Duodenal mucosa (tissue), 2 donors: ENCODE results near the gene EEIG2.

Source experiments
- H3K27ac ChIP-seq: one replicate; pipeline ENCODE4 v1.7.0; 2013; ENCODE audit warnings: low read depth, low read length
- H3K27me3 ChIP-seq, 2 donors: one replicate each; pipeline ENCODE4 v1.7.0; 2013; ENCODE audit warnings: low read length in 2 of 2, control low read depth in 1 of 2; ENCODE audit not compliant: insufficient read depth in 2 of 2, control insufficient read depth in 1 of 2
- H3K36me3 ChIP-seq, 2 donors: one replicate each; pipeline ENCODE4 v1.7.0; 2013; ENCODE audit warnings: low read length in 2 of 2, control low read depth in 1 of 2; ENCODE audit not compliant: insufficient read depth in 2 of 2, control insufficient read depth in 1 of 2
- H3K4me1 ChIP-seq, 2 donors: one replicate each; pipeline ENCODE4 v1.7.0; 2013; ENCODE audit warnings: low read length in 2 of 2, control low read depth in 1 of 2; ENCODE audit not compliant: insufficient read depth in 2 of 2, control insufficient read depth in 1 of 2
- H3K4me3 ChIP-seq, 2 donors: one replicate each; pipeline ENCODE4 v1.7.0; 2013; ENCODE audit warnings: low read length in 2 of 2, low read depth in 1 of 2
- H3K9ac ChIP-seq, 2 donors: one replicate each; pipeline ENCODE4 v1.7.0; 2013; ENCODE audit warnings: low read length in 2 of 2, low read depth in 1 of 2
- H3K9me3 ChIP-seq, 2 donors: one replicate each; pipeline ENCODE4 v1.7.0; 2013; ENCODE audit warnings: low read length in 2 of 2, control low read depth in 1 of 2; ENCODE audit not compliant: control insufficient read depth in 1 of 2

Gene EEIG2

GRCh38 chr1:108561689-108562326 is 1.9 kb downstream of the EEIG2 start:
- Histone ChIP-seq H3K4me1 (peaks cover 23 to 28% of the 10 kb centered on the region in 2 donors), H3K36me3 (no peaks in the 10 kb centered on the region), H3K9ac (peak overlapping the region; percentile 29 to 78), H3K27me3 (no peaks in the 10 kb centered on the region), H3K9me3 (no peaks in the 10 kb centered on the region), H3K4me3 (peak overlapping the region; percentile 78 to 83), H3K27ac (no peak overlapping the region)

- Histone ChIP-seq H3K4me1 (peaks cover 23 to 28% of the 10 kb centered on the region in 2 donors), H3K36me3 (no peaks in the 10 kb centered on the region), H3K27ac (no peak overlapping the region), H3K27me3 (no peaks in the 10 kb centered on the region), H3K4me3 (no peak overlapping the region), H3K9ac (no peak overlapping the region), H3K9me3 (no peaks in the 10 kb centered on the region)
These were observed 3.9 kb downstream of the EEIG2 start for GRCh38 chr1:108563808-108564207.

GRCh38 chr1:108565081-108565480 is 5.2 kb downstream of the EEIG2 start:
- no peak overlapping the region for H3K27ac ChIP-seq
- H3K4me3 ChIP-seq = no peak overlapping the region
- no peaks in the 10 kb centered on the region for H3K27me3 ChIP-seq
- no peak overlapping the region for H3K9ac ChIP-seq
- H3K9me3 ChIP-seq = no peaks in the 10 kb centered on the region
- no peaks in the 10 kb centered on the region for H3K36me3 ChIP-seq
- H3K4me1 ChIP-seq = peaks cover 28% of the 10 kb centered on the region in 2 donors

- Histone ChIP-seq H3K9ac (no peak overlapping the region), H3K4me1 (peaks cover 32 to 33% of the 10 kb centered on the region in 2 donors), H3K36me3 (no peaks in the 10 kb centered on the region), H3K27ac (no peak overlapping the region), H3K27me3 (no peaks in the 10 kb centered on the region), H3K9me3 (no peaks in the 10 kb centered on the region), H3K4me3 (no peak overlapping the region)
These were observed 5.6 kb downstream of the EEIG2 start for GRCh38 chr1:108565512-108565911.

GRCh38 chr1:108568589-108568988 is 8.7 kb downstream of the EEIG2 start:
- H3K4me3 ChIP-seq = no peak overlapping the region
- H3K36me3 ChIP-seq = no peaks in the 10 kb centered on the region
- no peak overlapping the region for H3K9ac ChIP-seq
- no peaks in the 10 kb centered on the region for H3K9me3 ChIP-seq
- H3K4me1 ChIP-seq = peaks cover 12 to 32% of the 10 kb centered on the region in 2 donors
- no peak overlapping the region for H3K27ac ChIP-seq
- H3K27me3 ChIP-seq = no peaks in the 10 kb centered on the region

- H3K4me1 ChIP-seq = peaks cover 9 to 26% of the 10 kb centered on the region in 2 donors
- H3K27ac ChIP-seq = no peak overlapping the region
- no peak overlapping the region for H3K4me3 ChIP-seq
- no peak overlapping the region for H3K9ac ChIP-seq
- H3K9me3 ChIP-seq = no peaks in the 10 kb centered on the region
- H3K27me3 ChIP-seq = no peaks in the 10 kb centered on the region
- no peaks in the 10 kb centered on the region for H3K36me3 ChIP-seq
These were observed 9.3 kb downstream of the EEIG2 start for GRCh38 chr1:108569097-108569728.

- Histone ChIP-seq H3K27ac (no peak overlapping the region), H3K27me3 (no peaks in the 10 kb centered on the region), H3K9me3 (no peaks in the 10 kb centered on the region), H3K9ac (no peak overlapping the region), H3K4me1 (peaks cover 9 to 23% of the 10 kb centered on the region in 2 donors), H3K36me3 (no peaks in the 10 kb centered on the region), H3K4me3 (no peak overlapping the region)
These were observed 10.2 kb downstream of the EEIG2 start for GRCh38 chr1:108570128-108570527.

- Histone ChIP-seq H3K4me1 (peaks cover 9 to 23% of the 10 kb centered on the region in 2 donors), H3K4me3 (no peak overlapping the region), H3K9ac (no peak overlapping the region), H3K9me3 (no peaks in the 10 kb centered on the region), H3K27ac (no peak overlapping the region), H3K36me3 (no peaks in the 10 kb centered on the region), H3K27me3 (no peaks in the 10 kb centered on the region)
These were observed 11.1 kb downstream of the EEIG2 start for GRCh38 chr1:108570998-108571401.

GRCh38 chr1:108572182-108572581 is 12.3 kb downstream of the EEIG2 start:
- no peaks in the 10 kb centered on the region for H3K36me3 ChIP-seq
- H3K27me3 ChIP-seq = no peaks in the 10 kb centered on the region
- H3K9ac ChIP-seq = no peak overlapping the region
- no peak overlapping the region for H3K4me3 ChIP-seq
- no peaks in the 10 kb centered on the region for H3K9me3 ChIP-seq
- no peak overlapping the region for H3K27ac ChIP-seq
- H3K4me1 ChIP-seq = peaks cover 9 to 23% of the 10 kb centered on the region in 2 donors

GRCh38 chr1:108573183-108573582 is 13.3 kb downstream of the EEIG2 start:
- H3K36me3 ChIP-seq = no peaks in the 10 kb centered on the region
- H3K27ac ChIP-seq = no peak overlapping the region
- no peak overlapping the region for H3K9ac ChIP-seq
- H3K4me1 ChIP-seq = peaks cover 9 to 23% of the 10 kb centered on the region in 2 donors
- no peak overlapping the region for H3K4me3 ChIP-seq
- H3K27me3 ChIP-seq = no peaks in the 10 kb centered on the region
- no peaks in the 10 kb centered on the region for H3K9me3 ChIP-seq
